Lower leg skin (tissue), 4 donors: ENCODE data around the gene DDR1. TPM values are rescaled to one million over a fixed set of nuclear protein-coding genes. Genes with fewer than 3 reads are reported as not detected.
"Not testable (repeated sequence)": the region's sequence is repeated elsewhere in the genome, so short reads cannot be mapped to it uniquely, and the experiment has no call there.

Source experiments
- DNase-seq, 2 donors: peaks; one replicate each; pipeline ENCODE4 v3.0.0-alpha.2; 2019; ENCODE audit warnings: low spot score in 2 of 2
- H3K4me3 ChIP-seq: fragments of 200-600 bp; sonication (generic); 2 replicates; pipeline ENCODE4 v1.5.1; 2017; ENCODE audit warnings: mild to moderate bottlenecking, low read depth; ENCODE audit not compliant: poor library complexity, severe bottlenecking
- POLR2A ChIP-seq, 2 donors: fragments of 450-650 bp; IDR thresholded peaks; one replicate each; pipeline ENCODE4 v1.6.1; 2016 to 2017; ENCODE audit warnings: antibody characterized with exemption in 2 of 2, mild to moderate bottlenecking in 1 of 2, moderate library complexity in 1 of 2
- WGBS, 2 donors: methylation state at CpG; one replicate each; pipeline ENCODE4 v1.1.5; 2018; 5-methylcytosine and 5-hydroxymethylcytosine counted together
- intact Hi-C: fragments of 100-400 bp; cut with DNase I; formaldehyde crosslinking; loops from one replicate; pipeline ENCODE4 v1.15.0; 2023; ENCODE audit warnings: low total_unique reads
- total RNA-seq, 4 donors: library from RNA; depleted of rRNA; stranded (reverse); fragments of >200 nt; gene quantifications; one replicate each; pipeline ENCODE4 v1.1.0, GENCODE V29; 2016
- TF ChIP-seq, protein P1 (sequence below), 3 donors: fragments of 450-650 bp; IDR thresholded peaks; one replicate each; pipeline ENCODE4 v1.5.1; 2016; ENCODE audit warnings: antibody characterized with exemption in 3 of 3, mild to moderate bottlenecking in 3 of 3, moderate library complexity in 2 of 3

Gene DDR1
- total RNA-seq, 4 donors from 2014 or later, result 140 to 221 (median 194) TPM

DNA sequence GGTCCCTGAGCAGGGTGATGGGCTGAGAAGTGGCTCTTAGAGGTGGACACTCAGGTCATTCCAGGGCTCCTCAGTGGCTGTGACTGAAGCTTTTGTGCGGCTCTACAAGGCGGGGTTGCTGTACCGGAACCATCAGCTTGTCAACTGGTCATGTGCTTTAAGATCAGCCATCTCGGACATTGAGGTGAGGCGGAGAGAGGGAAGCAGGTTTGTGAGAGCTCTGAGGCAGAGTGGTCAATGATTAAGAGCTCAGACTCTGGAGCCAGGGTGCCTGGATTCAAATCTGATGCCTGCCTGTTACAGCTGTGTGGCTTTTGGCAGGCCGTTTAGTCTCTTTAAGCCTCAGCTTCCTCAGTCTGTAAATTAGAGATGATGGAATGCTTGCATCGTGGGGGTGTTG is 32.7 kb downstream of the DDR1 start:
- intact Hi-C loops, result no loop called here

DNA sequence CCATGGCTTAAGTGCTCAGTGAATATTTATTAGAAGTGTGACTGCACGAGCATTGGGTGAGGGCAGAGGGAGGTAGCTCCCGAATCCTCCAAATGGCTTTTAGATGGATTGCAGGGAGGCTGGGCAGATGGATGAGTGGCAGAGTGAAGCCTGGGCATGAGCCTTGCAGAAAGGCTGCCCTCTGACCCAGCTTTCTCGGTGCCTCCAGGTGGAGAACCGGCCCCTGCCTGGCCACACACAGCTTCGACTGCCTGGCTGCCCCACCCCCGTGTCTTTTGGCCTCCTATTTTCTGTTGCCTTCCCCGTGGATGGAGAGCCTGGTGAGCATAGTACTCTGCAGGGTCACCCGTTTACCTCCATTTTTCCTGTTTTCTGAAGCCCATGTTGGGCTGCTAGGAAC is 33.2 kb downstream of the DDR1 start:
- no peak overlapping the region for H3K4me3 ChIP-seq
- intact Hi-C loops, result no loop called here
- no peak for DNase-seq
- TF ChIP-seq POLR2A (IDR thresholded peaks at IDR 0.05), result no peak
- TF ChIP-seq, protein P1, sequence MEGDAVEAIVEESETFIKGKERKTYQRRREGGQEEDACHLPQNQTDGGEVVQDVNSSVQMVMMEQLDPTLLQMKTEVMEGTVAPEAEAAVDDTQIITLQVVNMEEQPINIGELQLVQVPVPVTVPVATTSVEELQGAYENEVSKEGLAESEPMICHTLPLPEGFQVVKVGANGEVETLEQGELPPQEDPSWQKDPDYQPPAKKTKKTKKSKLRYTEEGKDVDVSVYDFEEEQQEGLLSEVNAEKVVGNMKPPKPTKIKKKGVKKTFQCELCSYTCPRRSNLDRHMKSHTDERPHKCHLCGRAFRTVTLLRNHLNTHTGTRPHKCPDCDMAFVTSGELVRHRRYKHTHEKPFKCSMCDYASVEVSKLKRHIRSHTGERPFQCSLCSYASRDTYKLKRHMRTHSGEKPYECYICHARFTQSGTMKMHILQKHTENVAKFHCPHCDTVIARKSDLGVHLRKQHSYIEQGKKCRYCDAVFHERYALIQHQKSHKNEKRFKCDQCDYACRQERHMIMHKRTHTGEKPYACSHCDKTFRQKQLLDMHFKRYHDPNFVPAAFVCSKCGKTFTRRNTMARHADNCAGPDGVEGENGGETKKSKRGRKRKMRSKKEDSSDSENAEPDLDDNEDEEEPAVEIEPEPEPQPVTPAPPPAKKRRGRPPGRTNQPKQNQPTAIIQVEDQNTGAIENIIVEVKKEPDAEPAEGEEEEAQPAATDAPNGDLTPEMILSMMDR (IDR thresholded peaks at IDR 0.05), result no peak
- 85 to 90% methylated on average over 8 of the region's 8 CpGs for WGBS, 2 donors

More for the DNA sequence above, 32.7 kb downstream of the DDR1 start:
- H3K4me3 ChIP-seq, result no peak overlapping the region
- 94 to 96% methylated on average over 7 of the region's 7 CpGs for WGBS, 2 donors
- TF ChIP-seq POLR2A (IDR thresholded peaks at IDR 0.05), result no peak
- TF ChIP-seq, protein P1 (IDR thresholded peaks at IDR 0.05), result no peak
- DNase-seq, result no peak

DNA sequence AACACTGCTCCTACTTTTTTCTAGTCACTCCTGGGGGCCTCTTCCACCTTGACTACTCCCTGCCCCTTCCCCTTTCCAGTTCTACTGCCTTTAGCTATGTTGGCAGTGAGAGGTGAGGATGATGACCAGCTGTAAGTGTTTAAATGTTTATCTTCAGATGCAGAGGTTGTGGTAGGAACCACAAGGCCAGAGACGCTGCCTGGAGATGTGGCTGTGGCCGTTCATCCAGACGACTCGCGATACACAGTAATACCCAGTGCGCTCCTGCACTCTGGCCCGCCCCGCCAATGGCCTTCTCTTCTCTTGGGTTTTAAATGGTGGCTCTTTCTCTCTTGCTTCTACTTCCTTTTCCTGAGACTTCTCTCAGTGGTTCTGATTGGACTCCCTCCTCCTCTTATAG is 34.4 kb downstream of the DDR1 start:
- no peak overlapping the region for H3K4me3 ChIP-seq
- TF ChIP-seq POLR2A (IDR thresholded peaks at IDR 0.05), result no peak
- TF ChIP-seq, protein P1 (IDR thresholded peaks at IDR 0.05), result no peak
- intact Hi-C loops, result no loop called here
- WGBS, 2 donors, result 92 to 96% methylated on average over 8 of the region's 8 CpGs
- no peak for DNase-seq

DNA sequence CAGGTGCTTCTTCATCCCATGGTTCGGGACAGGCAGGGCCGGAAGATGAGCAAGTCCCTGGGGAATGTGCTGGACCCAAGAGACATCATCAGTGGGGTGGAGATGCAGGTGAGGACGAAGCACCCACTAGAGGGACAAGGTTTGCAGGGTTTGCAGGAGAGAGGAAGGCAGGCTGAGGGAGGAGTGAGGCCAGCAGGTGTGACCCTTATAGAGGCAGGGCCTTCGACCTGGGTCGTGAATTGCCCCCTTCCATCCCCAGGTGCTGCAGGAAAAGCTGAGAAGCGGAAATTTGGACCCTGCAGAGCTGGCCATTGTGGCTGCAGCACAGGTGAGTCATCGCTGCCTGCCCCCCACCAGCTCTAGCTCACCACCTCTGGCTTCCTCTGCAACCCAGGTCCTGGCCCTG is 38.1 kb downstream of the DDR1 start:
- H3K4me3 ChIP-seq, result no peak overlapping the region
- intact Hi-C loops, result loop anchor here (10.0 kb wide), 1 partner anchor 162 kb away; no protein-coding TSS in a partner anchor
- 89 to 90% methylated on average over 7 of the region's 7 CpGs for WGBS, 2 donors
- DNase-seq, result no peak
- TF ChIP-seq POLR2A (IDR thresholded peaks at IDR 0.05), result no peak
- TF ChIP-seq, protein P1 (IDR thresholded peaks at IDR 0.05), result no peak

DNA sequence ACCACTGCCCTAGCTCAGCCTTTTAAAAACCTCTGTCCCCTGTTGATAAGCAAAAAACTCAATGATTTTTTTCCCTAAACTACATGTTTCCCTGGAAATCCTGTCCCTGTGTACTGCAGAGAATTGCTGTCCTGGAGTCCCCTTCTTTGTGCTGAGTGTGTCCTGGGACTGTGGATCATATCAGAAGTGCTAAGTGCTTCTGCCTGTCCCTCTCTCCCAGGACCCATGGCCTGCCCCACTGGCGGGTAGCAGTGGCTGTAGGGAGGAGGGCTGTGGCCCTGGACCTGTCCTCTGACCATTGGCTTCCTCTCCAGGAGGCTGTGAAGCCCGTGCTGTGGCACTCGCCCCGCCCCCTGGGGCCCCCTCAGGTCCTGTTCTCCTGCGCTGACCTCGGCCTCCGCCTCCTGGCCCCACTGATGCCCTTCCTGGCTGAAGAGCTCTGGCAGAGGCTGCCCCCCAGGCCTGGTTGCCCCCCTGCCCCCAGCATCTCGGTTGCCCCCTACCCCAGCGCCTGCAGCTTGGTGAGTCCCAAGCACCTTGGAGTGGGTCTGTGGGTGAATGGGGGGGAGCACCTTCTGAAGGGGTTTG is 39.8 kb downstream of the DDR1 start:
- WGBS, 2 donors, result 87 to 93% methylated on average over 6 to 9 of the region's 9 CpGs
- not testable (repeated sequence) for H3K4me3 ChIP-seq, DNase-seq
- intact Hi-C loops, result loop anchor here (10.0 kb wide), 1 partner anchor 161 kb away; no protein-coding TSS in a partner anchor

DNA sequence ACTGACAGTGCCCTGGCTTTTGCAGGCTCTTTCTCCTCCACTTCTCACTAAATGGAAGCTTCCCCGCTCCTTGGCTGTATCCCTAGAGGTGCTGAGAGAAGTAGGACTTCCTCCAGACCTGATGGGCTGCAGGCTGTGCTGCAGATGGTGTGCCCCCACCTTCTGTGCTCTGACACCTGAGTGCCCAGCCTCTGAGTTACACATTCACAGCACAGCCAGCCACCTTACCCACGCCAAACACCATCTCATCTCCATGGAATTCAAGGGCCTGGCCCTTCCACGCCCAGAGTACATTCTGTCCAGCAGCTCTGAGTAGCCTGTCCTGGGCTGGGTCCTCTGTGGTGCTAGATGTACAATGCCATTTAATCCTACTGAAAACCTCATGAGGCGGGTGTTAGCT is 42.3 kb downstream of the DDR1 start:
- no peak for DNase-seq
- H3K4me3 ChIP-seq, result no peak overlapping the region
- TF ChIP-seq POLR2A (IDR thresholded peaks at IDR 0.05), result no peak
- TF ChIP-seq, protein P1 (IDR thresholded peaks at IDR 0.05), result no peak
- WGBS, 2 donors, result 87 to 92% methylated on average over 4 of the region's 4 CpGs
- intact Hi-C loops, result loop anchor here (10.0 kb wide), 1 partner anchor 158 kb away; no protein-coding TSS in a partner anchor

DNA sequence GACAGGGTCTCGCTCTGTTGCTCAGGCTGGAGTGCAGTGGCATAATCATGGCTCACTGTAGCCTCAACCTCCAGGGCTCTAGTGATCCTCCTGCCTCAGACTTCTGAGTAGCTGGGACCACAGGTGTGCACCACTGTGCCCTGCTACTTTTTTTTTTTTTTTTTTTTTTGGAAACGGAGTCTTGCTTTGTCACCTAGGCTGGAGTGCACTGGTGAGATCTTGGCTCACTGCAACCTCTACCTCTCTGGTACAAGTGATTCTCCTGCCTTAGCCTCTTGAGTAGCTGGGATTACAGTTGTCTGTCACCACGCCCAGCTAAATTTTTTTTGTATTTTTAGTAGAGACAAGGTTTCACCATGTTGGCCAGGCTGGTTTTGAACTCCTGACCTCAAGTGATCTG is 42.8 kb downstream of the DDR1 start:
- WGBS, 2 donors, result 91 to 95% methylated on average over 3 of the region's 3 CpGs
- H3K4me3 ChIP-seq, DNase-seq: not testable (repeated sequence)
- intact Hi-C loops, result loop anchor here (10.0 kb wide), 1 partner anchor 158 kb away; no protein-coding TSS in a partner anchor
